ENCODE data around the gene SAMD5.

DNA sequence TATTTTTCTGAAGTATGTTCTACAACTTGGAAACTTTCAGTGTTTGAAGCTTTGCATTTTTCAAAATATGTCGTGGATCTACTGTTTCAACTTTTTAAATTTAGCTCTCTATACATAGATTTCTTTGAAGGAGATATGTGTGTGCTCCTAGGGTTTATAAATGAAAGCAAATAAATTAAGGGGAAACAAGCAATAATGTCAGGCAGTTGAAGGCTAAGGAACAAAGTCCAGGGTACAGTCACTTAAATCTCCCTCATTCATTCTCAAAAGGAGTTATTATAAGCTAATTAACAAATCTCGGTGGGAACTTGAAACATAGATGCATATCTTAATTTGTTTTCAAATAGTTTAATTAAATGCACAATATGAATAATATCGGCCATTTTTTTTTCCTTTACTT lies 79.4 kb downstream of the SAMD5 start:
- no peak for TF ChIP-seq CTCF (IDR thresholded peaks at IDR 0.05)
- no peak for TF ChIP-seq POLR2A (IDR thresholded peaks at IDR 0.05)
